IPS DF 6.9 (cell line): Measurements from ENCODE around the gene HOXA1.

ENCODE experiments used
- DNase-seq: peaks from one replicate; pipeline ENCODE4 v3.0.0-alpha.2; 2013; ENCODE audit warnings: low read depth, low spot score
- H3K27ac ChIP-seq: one replicate; pipeline ENCODE4 v1.5.1; 2013; ENCODE audit warnings: low read length, control low read depth
- H3K27me3 ChIP-seq: 2 replicates; pipeline ENCODE4 v1.6.1; 2013; ENCODE audit warnings: mild to moderate bottlenecking, low read length; ENCODE audit not compliant: control insufficient read depth, insufficient read depth
- H3K36me3 ChIP-seq: 2 replicates; pipeline ENCODE4 v1.6.1; 2013; ENCODE audit warnings: low read length; ENCODE audit not compliant: control insufficient read depth, insufficient read depth
- H3K4me1 ChIP-seq: 2 replicates; pipeline ENCODE4 v1.6.1; 2013; ENCODE audit warnings: low read length; ENCODE audit not compliant: control insufficient read depth, insufficient read depth
- H3K4me3 ChIP-seq: 2 replicates; pipeline ENCODE4 v1.5.1; 2013; ENCODE audit warnings: mild to moderate bottlenecking, low read length
- H3K9me3 ChIP-seq: 2 replicates; pipeline ENCODE4 v1.6.1; 2013; ENCODE audit warnings: low read length, inconsistent platforms; ENCODE audit not compliant: control insufficient read depth, insufficient read depth
- WGBS: extraction: QIAGEN DNeasy Blood & Tissue Kit; methylation state at CpG from one replicate; pipeline ENCODE4 v1.1.7; 2013; ENCODE audit warnings: mixed read lengths, missing lambda C conversion rate; ENCODE audit not compliant: insufficient read length, insufficient coverage; 5-methylcytosine and 5-hydroxymethylcytosine counted together

Gene HOXA1

DNA sequence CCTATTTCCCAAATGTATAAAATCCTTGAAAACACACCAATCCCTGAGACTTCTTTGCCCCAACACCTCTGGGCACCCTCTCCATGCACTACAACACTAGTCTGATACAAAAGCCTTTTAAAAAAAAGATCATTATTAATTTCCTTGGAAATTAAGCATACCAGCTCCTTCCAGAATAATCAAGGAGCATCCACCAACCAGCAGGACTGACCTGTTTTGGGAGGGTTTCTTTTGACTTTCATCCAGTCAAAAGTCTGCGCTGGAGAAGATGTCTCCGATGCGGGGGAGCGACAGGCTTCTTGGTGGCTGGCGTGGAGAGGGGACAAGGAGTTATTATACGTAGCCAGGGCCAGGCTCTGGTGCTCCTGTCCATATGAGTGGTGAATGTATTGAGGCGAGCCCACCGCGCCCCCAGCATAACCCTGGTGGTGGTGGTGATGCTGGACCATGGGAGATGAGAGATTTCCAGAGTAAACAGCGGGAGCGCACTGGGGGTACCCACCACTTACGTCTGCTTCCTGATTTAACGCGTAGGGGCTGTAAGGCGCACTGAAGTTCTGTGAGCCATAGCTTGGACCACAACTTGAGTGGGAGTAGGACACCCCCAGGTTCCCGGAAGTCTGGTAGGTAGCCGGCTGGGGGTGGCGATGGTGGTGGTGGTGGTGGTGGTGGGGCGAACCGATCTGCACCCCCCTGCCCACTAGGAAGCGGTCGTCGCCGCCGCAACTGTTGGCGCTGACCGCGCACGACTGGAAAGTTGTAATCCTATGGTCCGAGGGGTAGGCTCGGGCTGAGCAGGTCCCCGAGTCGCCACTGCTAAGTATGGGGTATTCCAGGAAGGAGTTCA lies 527 bp downstream of the HOXA1 start:
- Histone ChIP-seq H3K27ac (no peak overlapping the region), H3K9me3 (no peaks in the 10 kb centered on the region), H3K36me3 (no peaks in the 10 kb centered on the region), H3K4me1 (0 out of 2 replicates have a peak, but pooled peaks cover 2% of the 10 kb centered on the region), H3K27me3 (peaks cover 81% of the 10 kb centered on the region), H3K4me3 (peak overlapping the region; percentile 39; the same call in 1 of the 2 replicates)
- no peak for DNase-seq
- WGBS = no CpG with 5 or more reads among the region's 33 CpGs

DNA sequence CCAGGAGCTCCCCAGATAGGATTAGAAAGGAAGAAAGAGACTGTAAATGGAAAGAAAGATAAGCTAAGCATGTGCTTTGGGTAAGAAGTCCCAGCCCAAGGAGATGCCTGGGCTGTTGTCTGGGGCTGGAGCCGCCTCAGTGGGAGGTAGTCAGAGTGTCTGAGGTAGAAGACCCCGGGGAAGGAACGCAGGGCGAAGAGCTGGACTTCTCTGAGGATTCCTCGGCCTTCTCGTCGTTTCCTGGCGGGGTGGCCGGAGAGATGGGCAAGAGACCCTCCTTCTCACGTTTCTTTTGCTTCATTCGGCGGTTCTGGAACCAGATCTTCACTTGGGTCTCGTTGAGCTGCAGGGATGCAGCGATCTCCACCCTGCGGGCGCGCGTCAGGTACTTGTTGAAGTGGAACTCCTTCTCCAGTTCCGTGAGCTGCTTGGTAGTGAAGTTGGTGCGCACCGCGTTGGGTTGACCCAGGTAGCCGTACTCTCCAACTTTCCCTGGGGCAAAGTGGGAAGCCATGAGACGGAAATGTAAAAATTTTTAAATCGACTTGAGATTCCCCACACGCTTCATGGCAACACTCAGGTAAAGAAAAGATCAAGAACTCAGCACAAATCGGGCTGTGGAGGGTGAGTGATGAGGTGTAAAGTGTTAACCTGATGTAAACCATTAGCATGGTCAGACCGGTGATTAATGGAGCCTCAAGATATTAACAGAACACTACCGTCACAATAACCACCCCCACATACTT lies 1.3 kb downstream of the HOXA1 start:
- no peaks in the 10 kb centered on the region for H3K36me3 ChIP-seq
- no peak for DNase-seq
- H3K27ac ChIP-seq = no peak overlapping the region
- WGBS = no CpG with 5 or more reads among the region's 29 CpGs
- H3K4me1 ChIP-seq = 0 out of 2 replicates have a peak, but pooled peaks cover 2% of the 10 kb centered on the region
- H3K27me3 ChIP-seq = peaks cover 84% of the 10 kb centered on the region
- no peaks in the 10 kb centered on the region for H3K9me3 ChIP-seq
- no peak overlapping the region for H3K4me3 ChIP-seq

DNA sequence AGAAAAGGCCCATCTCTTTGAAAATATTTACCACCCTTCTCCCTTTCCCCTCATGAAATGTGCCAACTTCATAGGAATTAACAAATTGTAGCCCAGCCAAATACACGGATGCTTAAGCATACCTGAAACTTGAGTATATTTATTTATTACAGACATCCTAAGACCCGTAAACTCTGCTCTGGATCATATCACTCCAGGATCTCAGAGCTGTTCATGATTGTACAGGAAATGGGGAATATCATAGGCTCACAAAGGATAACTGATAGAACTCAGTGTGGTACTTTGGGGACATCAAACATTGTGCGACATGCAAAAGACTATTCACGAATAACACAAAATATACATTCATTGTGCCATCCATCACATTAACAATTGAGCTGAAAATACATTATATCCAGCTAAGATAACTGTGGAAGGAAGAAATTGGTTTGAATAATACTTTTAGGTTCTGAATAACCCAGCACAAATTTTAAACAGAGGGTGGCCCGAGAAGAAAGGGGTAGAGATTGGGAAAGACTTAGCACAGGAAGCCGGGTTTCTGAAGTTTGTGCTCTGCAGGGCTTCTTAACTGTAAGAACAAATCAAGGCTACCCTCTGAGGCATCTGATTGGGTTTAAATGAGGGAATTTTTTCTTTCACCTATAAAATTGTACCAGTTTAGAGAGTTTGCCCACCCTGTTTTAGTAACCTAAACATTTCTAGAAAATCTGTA lies 2.5 kb downstream of the HOXA1 start:
- WGBS = no CpG with 5 or more reads among the region's 6 CpGs
- peaks cover 83% of the 10 kb centered on the region for H3K27me3 ChIP-seq
- no peak for DNase-seq
- H3K4me1 ChIP-seq = 0 out of 2 replicates have a peak, but pooled peaks cover 2% of the 10 kb centered on the region
- no peaks in the 10 kb centered on the region for H3K9me3 ChIP-seq
- H3K4me3 ChIP-seq = no peak overlapping the region
- no peaks in the 10 kb centered on the region for H3K36me3 ChIP-seq
- no peak overlapping the region for H3K27ac ChIP-seq

DNA sequence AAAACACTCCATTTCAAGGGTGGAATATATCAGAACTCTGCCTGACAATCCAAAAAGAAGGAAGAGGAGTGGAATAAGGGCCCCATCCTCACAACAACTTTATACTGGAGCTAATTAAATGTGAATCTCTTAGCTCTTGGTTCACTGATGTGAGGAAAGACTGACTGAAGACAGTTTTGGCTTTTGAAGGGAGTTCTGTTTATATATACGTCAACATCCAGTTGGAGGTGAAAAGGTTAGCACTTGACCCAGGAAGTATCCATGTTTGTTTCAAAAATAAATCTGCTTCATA lies 3.0 kb downstream of the HOXA1 start:
- no CpG with 5 or more reads among the region's 1 CpG for WGBS
- Histone ChIP-seq H3K4me3 (no peak overlapping the region), H3K4me1 (0 out of 2 replicates have a peak, but pooled peaks cover 2% of the 10 kb centered on the region), H3K27ac (no peak overlapping the region), H3K9me3 (no peaks in the 10 kb centered on the region), H3K27me3 (peaks cover 83% of the 10 kb centered on the region), H3K36me3 (no peaks in the 10 kb centered on the region)
- DNase-seq = no peak

DNA sequence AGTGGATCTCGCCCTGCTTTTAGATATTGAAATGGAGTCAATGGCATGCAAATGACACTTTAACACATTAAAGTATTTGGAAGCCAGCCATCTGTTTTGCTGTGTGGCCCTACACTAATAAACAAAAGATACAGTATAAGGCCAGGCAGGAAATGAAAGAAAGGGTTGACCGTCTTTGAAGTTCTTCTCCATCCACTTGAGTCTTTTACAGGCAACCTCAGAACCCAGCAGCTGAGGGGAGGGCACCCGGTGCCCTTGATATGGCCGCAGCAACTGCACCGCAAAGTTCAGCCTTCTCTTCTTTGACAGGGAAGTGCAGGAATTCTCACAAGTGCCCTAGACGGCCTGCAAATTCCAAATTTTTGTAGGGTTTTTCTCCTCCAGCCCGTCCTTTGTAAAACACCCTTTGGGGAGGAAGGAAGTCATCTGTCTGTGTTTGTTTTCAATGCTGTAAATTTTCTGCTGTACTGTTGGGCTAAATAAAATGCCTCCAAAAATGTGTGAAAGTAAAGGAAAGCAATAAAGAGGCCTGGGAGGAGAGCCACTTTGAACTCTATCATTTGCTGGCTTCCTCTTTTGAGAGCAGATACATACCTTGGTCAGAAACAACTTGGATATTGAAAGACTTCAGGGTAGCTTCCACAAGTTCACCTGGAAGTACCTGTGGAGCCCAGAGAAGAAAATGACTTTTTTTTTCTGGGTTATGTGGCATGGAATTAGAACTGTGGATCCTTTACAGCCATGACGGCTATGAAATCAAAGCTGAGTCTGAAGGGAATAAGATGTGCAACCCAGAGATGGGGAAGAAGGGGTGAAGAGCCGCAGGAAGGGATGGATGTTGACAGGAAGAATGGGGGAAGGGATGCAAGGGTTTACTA lies 3.6 kb downstream of the HOXA1 start:
- Histone ChIP-seq H3K4me1 (0 out of 2 replicates have a peak, but pooled peaks cover 2% of the 10 kb centered on the region), H3K9me3 (no peaks in the 10 kb centered on the region), H3K36me3 (no peaks in the 10 kb centered on the region), H3K4me3 (no peak overlapping the region), H3K27ac (no peak overlapping the region), H3K27me3 (peaks cover 82% of the 10 kb centered on the region)
- no CpG with 5 or more reads among the region's 9 CpGs for WGBS
- no peak for DNase-seq

DNA sequence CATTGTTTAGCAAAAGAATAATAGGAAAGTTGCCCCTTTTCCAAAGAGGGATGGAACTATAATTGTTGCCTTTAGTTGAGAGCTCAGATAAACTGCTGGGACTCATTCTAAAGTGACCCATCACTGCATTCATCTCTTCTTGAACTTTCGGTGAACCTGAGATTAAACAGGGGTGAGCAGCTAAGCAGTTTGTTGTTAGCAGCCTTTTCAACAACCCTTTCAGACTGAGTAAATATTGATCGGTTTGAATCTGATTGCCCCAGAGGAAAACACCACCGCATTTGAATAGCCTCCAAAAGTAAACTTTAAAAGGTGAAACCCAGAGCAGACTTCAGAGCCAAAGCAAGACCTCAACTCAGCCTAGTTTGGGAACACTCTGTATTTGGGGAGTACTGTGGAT lies 4.7 kb downstream of the HOXA1 start:
- Histone ChIP-seq H3K4me1 (0 out of 2 replicates have a peak, but pooled peaks cover 2% of the 10 kb centered on the region), H3K27me3 (peaks cover 78% of the 10 kb centered on the region), H3K36me3 (no peaks in the 10 kb centered on the region), H3K4me3 (no peak overlapping the region), H3K27ac (no peak overlapping the region), H3K9me3 (no peaks in the 10 kb centered on the region)
- WGBS = no CpG with 5 or more reads among the region's 3 CpGs
- DNase-seq = no peak

DNA sequence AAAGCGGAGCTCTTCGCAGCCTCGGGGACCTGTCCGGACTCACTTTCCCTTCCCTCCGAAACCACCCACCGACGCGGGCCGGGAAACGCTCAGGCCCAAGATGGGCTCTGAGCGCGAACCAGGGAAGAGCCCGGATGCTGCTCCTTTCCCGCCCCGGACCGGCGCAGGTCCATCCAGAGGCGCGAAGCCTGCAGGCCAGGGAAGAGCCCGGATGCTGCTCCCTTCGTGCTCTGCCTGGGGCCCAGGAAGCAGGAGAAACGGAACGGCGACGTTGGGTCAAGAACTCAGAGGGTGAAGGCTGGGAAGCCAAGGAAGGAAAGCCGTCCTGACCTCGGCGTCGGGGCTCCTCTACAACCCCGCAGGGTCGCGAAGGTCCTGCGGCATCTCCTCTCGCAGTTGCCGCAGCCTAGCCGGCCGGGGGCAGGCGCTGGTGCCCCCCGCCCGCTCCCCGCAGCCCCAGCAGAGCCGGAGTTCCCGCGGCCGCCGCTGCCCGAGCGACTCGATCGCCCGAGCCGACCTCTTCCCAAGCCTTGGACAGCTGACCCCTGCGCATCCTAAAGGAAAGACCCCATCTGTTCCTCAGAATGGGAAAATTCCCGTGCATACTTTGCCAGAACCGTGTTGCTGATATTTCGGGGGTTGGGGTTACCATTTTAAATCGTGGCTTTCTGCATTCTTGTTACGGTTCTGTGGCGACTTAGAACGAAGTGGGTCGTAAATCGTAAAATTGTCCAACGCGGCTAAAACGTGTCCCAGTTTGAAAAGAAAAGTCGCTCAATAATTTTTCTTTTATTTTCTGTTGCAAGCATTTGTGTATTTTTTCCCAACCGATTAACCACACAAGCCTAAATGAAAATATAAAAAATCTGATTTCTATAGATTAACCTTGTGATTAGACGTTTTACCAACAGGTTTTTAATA lies 7.5 kb downstream of the HOXA1 start:
- Histone ChIP-seq H3K27me3 (peaks cover 55% of the 10 kb centered on the region), H3K9me3 (no peaks in the 10 kb centered on the region), H3K36me3 (no peaks in the 10 kb centered on the region), H3K4me1 (no peaks in the 10 kb centered on the region), H3K4me3 (no peak overlapping the region; the same call in 1 of the 2 replicates), H3K27ac (no peak overlapping the region)
- DNase-seq = no peak
- WGBS = no CpG with 5 or more reads among the region's 68 CpGs

DNA sequence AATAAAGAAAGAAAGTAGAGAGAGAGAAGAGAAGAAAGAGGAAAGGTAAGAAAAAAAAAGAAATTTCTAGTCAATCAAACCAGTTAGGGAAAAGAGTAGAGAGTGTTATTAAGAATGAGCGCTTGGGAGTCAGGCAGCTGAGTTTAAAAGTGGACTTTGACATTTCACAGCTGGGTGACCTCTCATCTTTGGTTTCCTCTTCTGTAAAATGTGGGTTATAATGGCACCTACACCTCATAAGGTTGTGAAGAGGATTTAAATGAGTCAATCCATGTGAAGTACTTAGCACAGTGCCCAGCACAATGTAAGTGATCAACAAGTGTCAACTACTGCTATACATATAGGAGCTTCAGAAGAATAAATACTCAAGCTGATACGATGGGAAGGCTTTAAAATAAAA lies 12.2 kb downstream of the HOXA1 start:
- H3K4me1 ChIP-seq = no peaks in the 10 kb centered on the region
- no peak for DNase-seq
- no peak overlapping the region for H3K27ac ChIP-seq
- H3K27me3 ChIP-seq = peaks cover 21% of the 10 kb centered on the region
- H3K4me3 ChIP-seq = no peak overlapping the region
- no CpG with 5 or more reads among the region's 2 CpGs for WGBS
- no peaks in the 10 kb centered on the region for H3K36me3 ChIP-seq
- no peaks in the 10 kb centered on the region for H3K9me3 ChIP-seq

DNA sequence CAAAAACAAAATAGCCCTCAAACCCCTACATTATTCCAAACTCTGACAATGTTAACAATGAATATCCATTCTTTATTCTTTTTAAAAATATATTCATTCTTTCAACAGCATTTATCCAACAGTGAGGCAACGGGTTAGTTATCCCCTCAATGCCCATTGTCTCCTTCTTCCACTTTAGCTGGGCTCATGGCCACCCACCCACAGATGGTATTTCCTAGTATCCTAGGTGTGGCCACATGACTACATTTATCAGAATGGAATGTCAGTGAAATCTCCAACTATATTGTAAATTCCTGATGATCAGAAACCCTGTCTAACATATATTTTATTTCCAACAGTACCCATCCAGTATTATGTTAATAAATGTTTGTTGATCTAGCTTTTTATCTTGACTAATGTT lies 13.6 kb downstream of the HOXA1 start:
- Histone ChIP-seq H3K9me3 (no peaks in the 10 kb centered on the region), H3K27me3 (peaks cover 7% of the 10 kb centered on the region; the same call in 1 of the 2 replicates), H3K36me3 (no peaks in the 10 kb centered on the region), H3K4me1 (no peaks in the 10 kb centered on the region), H3K4me3 (no peak overlapping the region), H3K27ac (no peak overlapping the region)
- no CpG with 5 or more reads among the region's 1 CpG for WGBS
- no peak for DNase-seq
